NCI-H2081 (cell line): ENCODE measurements around the gene P2RY1.
"Not testable (repeated sequence)": the region's sequence is repeated elsewhere in the genome, so short reads cannot be mapped to it uniquely, and the experiment has no call there.

ENCODE experiments used
- DNase-seq, 2 experiments: peaks; one replicate each; lab custom pipeline; 2025; lab: John Stamatoyannopoulos, UW

P2RY1 gene

GRCh38 chr3:152839511-152839910 is 4.6 kb downstream of the P2RY1 start:
- no peak for DNase-seq

DNA sequence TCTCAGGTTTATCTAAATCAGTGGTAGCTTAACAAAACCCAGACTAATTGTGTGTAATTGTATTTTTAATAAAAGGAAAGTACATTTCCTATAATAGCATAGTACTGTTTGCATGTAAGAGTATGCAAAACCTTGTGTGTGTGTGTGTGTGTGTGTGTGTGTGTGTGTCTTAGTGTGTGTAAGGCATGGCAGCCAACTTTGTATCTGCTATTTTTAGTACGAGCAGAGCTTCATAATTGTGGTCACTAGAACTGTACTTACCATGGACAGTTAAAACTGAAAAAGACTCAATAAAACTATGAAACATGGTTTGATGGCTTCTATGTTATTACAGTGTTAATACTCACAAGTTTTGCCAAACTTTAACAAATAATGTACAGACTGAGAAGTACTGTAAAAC is 6.2 kb downstream of the P2RY1 start:
- no peak for DNase-seq

GRCh38 chr3:152842413-152842812 is 7.5 kb downstream of the P2RY1 start:
- DNase-seq: no peak

GRCh38 chr3:152843955-152844354 is 9.0 kb downstream of the P2RY1 start:
- no peak for DNase-seq

GRCh38 chr3:152846572-152847202 is 11.8 kb downstream of the P2RY1 start:
- DNase-seq: not testable (repeated sequence)

DNA sequence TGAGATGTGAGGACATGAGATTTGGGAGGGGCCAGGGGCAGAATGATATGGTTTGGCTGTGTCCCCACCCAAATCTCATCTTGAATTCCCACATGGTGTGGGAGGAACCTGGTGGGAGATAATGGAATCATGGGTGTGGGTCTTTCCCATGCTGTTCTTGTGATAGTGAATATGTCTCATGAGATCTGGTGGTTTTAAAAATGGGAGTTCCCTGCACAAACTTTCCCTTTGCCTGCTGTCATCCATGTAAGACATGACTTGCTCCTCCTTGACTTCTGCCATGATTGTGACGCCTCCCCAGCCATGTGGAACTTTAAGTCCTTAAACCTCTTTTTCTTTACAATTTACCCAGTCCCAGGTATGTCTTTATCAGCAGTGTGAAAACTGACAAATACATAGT is 12.7 kb downstream of the P2RY1 start:
- not testable (repeated sequence) for DNase-seq

DNA sequence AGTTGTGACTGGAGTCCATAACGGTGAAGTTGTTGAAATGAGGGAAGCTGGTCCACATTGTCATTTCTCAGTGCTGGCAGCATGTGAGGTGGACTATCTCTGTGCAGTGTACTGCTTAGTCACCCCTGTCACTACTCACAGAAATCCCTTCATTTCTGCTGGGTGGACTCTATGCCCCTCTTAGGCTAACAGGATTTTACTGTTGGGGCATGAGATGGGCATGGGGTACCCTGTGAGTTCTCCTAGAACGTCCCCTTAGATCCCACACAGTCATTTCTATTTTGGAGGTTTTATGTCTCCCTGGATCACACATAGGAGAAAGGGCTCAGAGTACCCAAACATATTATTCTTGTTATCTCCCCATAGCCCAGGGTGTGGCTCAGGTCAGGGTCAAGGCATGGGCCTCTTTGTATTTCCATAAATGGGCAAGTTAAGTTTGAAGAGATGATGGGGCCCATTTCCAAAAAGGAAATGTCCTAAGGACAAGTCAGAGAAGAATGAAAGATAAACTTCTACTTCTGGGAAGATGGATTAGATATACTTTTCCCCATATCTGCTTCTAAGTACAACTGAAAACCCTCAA is 15.2 kb downstream of the P2RY1 start:
- no peak for DNase-seq

DNA sequence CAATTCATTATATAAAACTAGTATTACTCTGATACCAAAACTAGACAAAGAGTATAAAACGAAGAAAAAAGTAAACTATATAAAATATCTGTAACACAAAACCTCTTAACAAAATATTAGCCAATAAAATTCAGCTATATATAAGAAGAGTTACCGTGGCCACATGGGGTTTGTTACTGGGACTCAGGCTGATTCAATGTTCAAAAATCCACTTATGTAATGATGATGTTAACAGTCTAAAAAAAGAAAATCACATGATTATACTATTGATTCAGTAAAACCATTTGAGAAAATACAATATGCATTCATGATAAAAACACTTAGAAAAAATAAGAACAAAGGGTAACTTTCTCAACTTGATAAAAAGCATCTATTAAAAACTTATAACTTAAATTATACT is 18.3 kb downstream of the P2RY1 start:
- no peak for DNase-seq

GRCh38 chr3:152857082-152857481 is 22.2 kb downstream of the P2RY1 start:
- DNase-seq: no peak

DNA sequence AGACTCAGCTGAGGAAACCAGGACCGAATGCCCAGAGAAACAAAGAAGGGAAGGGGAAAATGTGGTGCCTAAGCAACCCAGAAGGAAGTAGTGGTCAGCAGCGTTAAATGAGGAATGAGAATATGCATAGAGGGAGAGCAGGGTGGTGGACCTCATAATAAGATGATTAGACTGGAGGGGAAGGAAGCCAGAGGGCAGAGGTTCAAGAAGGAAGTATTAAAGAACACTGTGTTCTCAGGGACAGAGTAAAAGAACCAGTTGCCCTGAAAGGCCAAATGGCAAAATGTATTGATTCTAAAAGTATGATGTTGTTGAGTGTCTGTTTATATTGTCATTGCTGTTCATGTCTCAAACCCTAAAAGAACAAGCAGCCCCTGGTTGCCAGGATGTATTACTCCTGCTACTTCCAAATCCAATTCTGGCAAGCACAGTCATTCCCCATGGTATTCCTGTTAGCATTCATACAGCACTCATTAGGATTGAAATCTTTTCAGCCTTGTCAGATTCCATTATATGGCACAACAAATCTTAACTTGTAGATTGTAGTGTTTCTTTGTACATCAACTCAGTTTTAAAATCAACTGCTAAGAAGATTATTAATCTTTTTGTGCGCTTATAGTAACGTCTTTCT is 23.4 kb downstream of the P2RY1 start:
- DNase-seq: no peak

- DNase-seq: no peak
Measured at GRCh38 chr3:152860736-152861135, 25.8 kb downstream of the P2RY1 start.

DNA sequence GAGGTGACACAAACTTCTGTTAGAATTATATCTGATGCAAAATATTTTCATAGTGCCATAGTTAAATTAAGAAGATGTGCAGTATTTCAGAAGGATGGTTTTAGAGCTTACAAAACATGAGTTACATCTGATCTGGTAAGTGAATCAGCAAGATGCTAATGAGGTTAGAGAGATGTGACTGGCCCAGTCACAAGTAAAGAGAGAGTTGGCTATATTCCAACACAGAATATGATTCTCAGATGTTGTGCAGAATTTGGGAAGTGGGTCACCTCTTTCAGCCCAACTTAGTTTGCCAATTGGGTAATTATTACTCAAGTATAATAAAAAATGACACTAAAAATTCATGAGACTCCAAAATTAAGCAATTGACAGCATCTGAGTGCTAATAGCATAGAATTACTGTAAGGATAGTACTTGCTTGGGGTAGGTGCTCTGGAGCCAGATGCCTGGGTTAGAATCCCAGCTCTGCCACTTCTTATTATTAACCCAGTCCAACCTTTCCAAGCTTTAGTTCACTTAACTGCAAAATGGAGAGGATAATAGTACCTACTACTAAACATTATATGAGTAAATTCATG is 30.8 kb downstream of the P2RY1 start:
- no peak for DNase-seq

DNA sequence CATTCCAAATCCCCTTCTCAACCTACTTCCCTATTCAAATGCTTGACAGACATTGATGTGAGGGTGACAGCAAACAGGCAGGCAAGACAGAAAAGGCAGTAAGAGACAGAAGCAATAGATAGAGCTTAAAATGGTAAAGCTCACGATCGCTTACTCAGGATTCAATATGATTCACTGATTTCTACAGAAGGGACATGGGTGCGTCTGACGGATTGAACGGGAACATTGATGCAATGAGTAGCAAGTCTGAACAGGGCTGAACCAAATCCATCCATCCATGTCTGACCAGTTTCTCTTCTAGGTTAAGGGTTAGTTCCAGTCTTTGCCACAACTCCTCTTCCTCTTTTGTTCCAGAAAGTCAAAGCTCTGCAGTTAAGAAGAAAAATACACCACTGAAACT is 35.1 kb downstream of the P2RY1 start:
- no peak for DNase-seq

DNA sequence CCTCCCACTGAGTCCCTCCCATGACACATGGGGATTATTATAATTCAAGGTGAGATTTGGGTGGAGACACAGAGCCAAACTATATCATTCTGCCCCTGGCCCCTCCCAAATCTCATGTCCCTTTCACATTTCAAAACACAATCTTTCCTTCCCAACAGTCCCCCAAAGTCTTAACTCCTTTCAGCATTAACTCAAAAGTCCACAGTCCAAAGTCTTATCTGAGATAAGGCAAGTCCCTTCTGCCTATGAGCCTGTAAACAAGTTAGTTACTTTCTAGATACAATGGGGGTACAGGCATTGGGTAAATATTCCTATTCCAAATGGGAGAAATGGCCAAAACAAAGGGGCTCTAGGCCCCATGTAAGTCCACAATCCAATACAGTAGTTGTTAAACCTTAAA is 38.4 kb downstream of the P2RY1 start:
- DNase-seq: not testable (repeated sequence)

DNA sequence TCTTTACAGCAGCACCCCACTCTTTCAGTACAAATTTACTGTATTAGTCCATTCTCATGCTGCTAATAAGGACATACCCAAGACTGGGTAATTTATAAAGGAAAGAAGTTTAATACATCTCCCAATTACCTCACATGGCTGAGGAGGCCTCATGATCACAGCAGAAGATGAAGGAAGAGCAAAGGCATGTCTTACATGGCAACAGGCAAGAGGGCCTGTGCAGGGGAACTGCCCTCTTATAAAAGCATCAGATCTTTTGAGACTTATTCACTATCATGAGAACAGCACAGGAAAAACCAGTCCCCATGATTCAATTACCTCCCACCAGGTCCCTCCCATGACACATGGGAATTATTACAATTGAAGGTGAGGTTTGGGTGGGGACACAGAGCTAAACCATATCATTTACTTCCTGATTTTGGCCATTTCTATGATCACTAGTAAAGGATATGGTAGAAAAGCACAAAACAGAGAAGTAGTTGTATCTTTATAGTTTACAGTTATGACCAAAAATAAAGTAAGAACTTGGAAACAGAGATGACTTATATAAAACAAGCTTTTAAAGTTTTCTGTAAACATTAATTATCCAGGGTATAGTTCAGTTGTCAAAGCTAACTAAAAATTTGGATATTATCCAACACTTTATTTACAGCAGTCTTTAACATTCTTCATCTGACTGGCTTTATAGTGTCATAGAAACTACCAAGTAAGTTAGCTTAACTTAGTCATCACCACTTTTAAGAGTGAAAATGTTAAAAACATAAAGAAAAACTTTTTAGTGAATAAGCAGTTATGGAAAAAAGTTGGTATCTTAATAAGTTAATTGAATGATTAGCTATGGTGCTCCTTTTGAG is 40.2 kb downstream of the P2RY1 start:
- DNase-seq: no peak

GRCh38 chr3:152879130-152879789 is 44.3 kb downstream of the P2RY1 start:
- DNase-seq: no peak

DNA sequence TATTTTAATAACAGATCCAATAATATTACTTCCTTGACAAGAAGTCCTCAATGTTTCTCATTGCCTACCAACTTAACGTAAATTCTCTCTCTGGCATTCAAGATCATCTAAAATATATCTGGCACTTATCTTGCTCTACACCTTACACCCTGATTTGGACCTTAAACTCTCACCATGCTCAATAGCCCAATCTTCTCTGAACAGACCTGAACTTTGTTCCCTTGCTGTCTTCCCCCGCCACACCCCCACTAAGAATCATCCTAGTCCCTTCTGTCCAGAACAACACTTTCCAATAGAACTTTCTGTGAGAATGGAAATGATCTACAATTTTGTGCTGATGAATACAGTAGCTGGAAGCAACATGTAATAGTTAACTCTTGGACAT is 44.9 kb downstream of the P2RY1 start:
- no peak for DNase-seq

DNA sequence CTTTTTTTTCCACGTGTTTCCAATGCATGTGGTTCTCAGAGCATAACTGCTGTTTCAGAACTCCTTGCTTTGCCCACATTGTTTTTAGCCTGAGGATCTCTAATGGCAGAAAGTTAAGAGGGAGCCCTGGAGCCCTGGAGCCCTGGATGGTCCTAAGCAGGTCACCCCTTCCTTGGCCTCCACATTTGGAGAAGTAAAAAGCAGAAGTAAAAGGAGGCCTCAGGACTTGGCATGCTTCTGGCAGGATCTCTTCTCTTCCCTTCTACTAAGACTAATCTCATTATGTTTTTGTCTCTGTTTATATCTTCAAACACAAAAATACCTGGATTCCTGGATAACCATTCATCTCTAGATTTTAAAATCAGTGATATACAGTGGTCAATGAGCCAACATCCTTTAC is 50.1 kb downstream of the P2RY1 start:
- DNase-seq: no peak
